Liver (tissue), 9 donors: ENCODE data around the gene RPS6KA2. TPM values are rescaled to one million over a fixed set of nuclear protein-coding genes. Genes with fewer than 3 reads are reported as not detected.

Source experiments
- DNase-seq: peaks from one replicate; pipeline ENCODE4 v3.0.0-alpha.2; 2017; ENCODE audit warnings: low spot score
- H3K27ac ChIP-seq, 2 donors: one replicate each; pipeline ENCODE4 v1.7.0; 2013; ENCODE audit warnings: inconsistent platforms in 2 of 2, low read length in 2 of 2, control low read depth in 1 of 2, low read depth in 1 of 2, mild to moderate bottlenecking in 1 of 2
- H3K27me3 ChIP-seq, 4 donors: one replicate each; pipeline versions ENCODE4 v1.6.1 to v1.7.0; 2013; ENCODE audit warnings: low read length in 3 of 4, inconsistent platforms in 1 of 4, mild to moderate bottlenecking in 1 of 4, moderate library complexity in 1 of 4; ENCODE audit not compliant: control insufficient read depth in 4 of 4, insufficient read depth in 4 of 4
- H3K36me3 ChIP-seq, 4 donors: one replicate each; pipeline versions ENCODE4 v1.6.1 to v1.7.0; 2013; ENCODE audit warnings: low read length in 3 of 4, mild to moderate bottlenecking in 3 of 4, low read depth in 1 of 4, moderate library complexity in 1 of 4; ENCODE audit not compliant: control insufficient read depth in 4 of 4, insufficient read depth in 3 of 4
- H3K4me1 ChIP-seq, 4 donors: one replicate each; pipeline versions ENCODE4 v1.6.1 to v1.7.0; 2013; ENCODE audit warnings: low read length in 3 of 4, mild to moderate bottlenecking in 3 of 4, moderate library complexity in 1 of 4; ENCODE audit not compliant: control insufficient read depth in 4 of 4, insufficient read depth in 4 of 4
- H3K4me3 ChIP-seq, 3 donors: one replicate each; pipeline versions ENCODE4 v1.6.1 to v1.7.0; 2013; ENCODE audit warnings: low read length in 3 of 3, control low read depth in 1 of 3, low read depth in 1 of 3, mild to moderate bottlenecking in 1 of 3
- H3K9ac ChIP-seq, 2 donors: one replicate each; pipeline ENCODE4 v1.7.0; 2013; ENCODE audit warnings: low read length in 2 of 2, mild to moderate bottlenecking in 2 of 2, moderate library complexity in 2 of 2, control low read depth in 1 of 2, low read depth in 1 of 2
- H3K9me3 ChIP-seq, 4 donors: one replicate each; pipeline versions ENCODE4 v1.6.1 to v1.7.0; 2013; ENCODE audit warnings: low read length in 3 of 4; ENCODE audit not compliant: control insufficient read depth in 4 of 4
- ATF3 ChIP-seq: IDR thresholded peaks from 2 replicates; pipeline ENCODE4 v1.6.1; 2016; ENCODE audit warnings: antibody characterized with exemption
- EGR1 ChIP-seq, 2 donors: IDR thresholded peaks; 2 replicates each; pipeline ENCODE4 v1.6.1; 2016 to 2018; ENCODE audit warnings: antibody characterized with exemption in 2 of 2, low read depth in 2 of 2
- FOXA1 ChIP-seq: IDR thresholded peaks from 2 replicates; pipeline ENCODE4 v1.6.1; 2016; ENCODE audit warnings: antibody characterized with exemption
- FOXA2 ChIP-seq: IDR thresholded peaks from 2 replicates; pipeline ENCODE4 v1.6.1; 2016; ENCODE audit warnings: antibody characterized with exemption
- GABPA ChIP-seq, 2 donors: IDR thresholded peaks in 1 of 2; conservative IDR thresholded peaks in 1 of 2; 2 replicates each; pipeline ENCODE4 v1.6.1; 2016; ENCODE audit warnings: antibody characterized with exemption in 2 of 2, mild to moderate bottlenecking in 1 of 2, moderate library complexity in 1 of 2
- HNF4A ChIP-seq, 2 donors: conservative IDR thresholded peaks; 2 replicates each; pipeline ENCODE4 v1.6.1; 2016; ENCODE audit warnings: antibody characterized with exemption in 2 of 2, mild to moderate bottlenecking in 2 of 2
- HNF4G ChIP-seq: IDR thresholded peaks from 2 replicates; pipeline ENCODE4 v1.6.1; 2016; ENCODE audit warnings: antibody characterized with exemption
- JUND ChIP-seq, 2 donors: IDR thresholded peaks; 2 replicates each; pipeline ENCODE4 v1.6.1; 2016; ENCODE audit warnings: antibody characterized with exemption in 2 of 2
- NR2F2 ChIP-seq: IDR thresholded peaks from 2 replicates; pipeline ENCODE4 v1.6.1; 2016; ENCODE audit warnings: antibody characterized with exemption
- RAD21 ChIP-seq, 2 donors: IDR thresholded peaks; 2 replicates each; pipeline ENCODE4 v1.6.1; 2016; ENCODE audit warnings: antibody characterized with exemption in 2 of 2, mild to moderate bottlenecking in 2 of 2
- RXRA ChIP-seq, 2 donors: IDR thresholded peaks; 2 replicates each; pipeline ENCODE4 v1.6.1; 2017 to 2018; ENCODE audit warnings: antibody characterized with exemption in 2 of 2, mild to moderate bottlenecking in 1 of 2
- SP1 ChIP-seq: IDR thresholded peaks from 2 replicates; pipeline ENCODE4 v1.6.1; 2018; ENCODE audit warnings: antibody characterized with exemption, mild to moderate bottlenecking
- TAF1 ChIP-seq: conservative IDR thresholded peaks from 2 replicates; pipeline ENCODE4 v1.6.1; 2016; ENCODE audit warnings: antibody characterized with exemption, mild to moderate bottlenecking
- YY1 ChIP-seq: IDR thresholded peaks from 2 replicates; pipeline ENCODE4 v1.6.1; 2016; ENCODE audit warnings: antibody characterized with exemption, mild to moderate bottlenecking
- ZBTB33 ChIP-seq: IDR thresholded peaks from 2 replicates; pipeline ENCODE4 v1.6.1; 2016; ENCODE audit warnings: antibody characterized with exemption
- WGBS: extraction: QIAGEN DNeasy Blood & Tissue Kit; methylation state at CpG from one replicate; pipeline ENCODE4 v1.1.7; 2013; 5-methylcytosine and 5-hydroxymethylcytosine counted together
- polyA plus RNA-seq, 2 donors: library from polyadenylated mRNA; stranded (reverse) in 1 of 2; unstranded in 1 of 2; fragments of 200-250 nt in 1 of 2; fragments of >200 nt in 1 of 2; fragmentation: Nextera tagmentation in 1 of 2; extraction: Ambion mirVana in 1 of 2; gene quantifications; one replicate each; pipeline versions ENCODE4 v1.2.1 to v1.2.3, GENCODE V29; 2013 to 2015
- total RNA-seq, 2 donors: library from RNA; depleted of rRNA; stranded (reverse); fragments of >200 nt; gene quantifications; one replicate each; pipeline ENCODE4 v1.2.3, GENCODE V29; 2014
- TF ChIP-seq, protein P1 (sequence below): fragments of 150-350 bp; IDR thresholded peaks from 2 replicates; pipeline ENCODE4 v1.5.1; 2017; ENCODE audit warnings: improper control_type of control experiment, low read depth, low read length; ENCODE audit not compliant: missing input control
- TF ChIP-seq, protein P2 (sequence below): IDR thresholded peaks from 2 replicates; pipeline ENCODE4 v1.6.1; 2016; ENCODE audit warnings: antibody characterized with exemption, mild to moderate bottlenecking
- TF ChIP-seq, protein P3 (sequence below): IDR thresholded peaks from 2 replicates; pipeline ENCODE4 v1.6.1; 2016; ENCODE audit warnings: antibody characterized with exemption
- donor health status: healthy.
- donor health status: healthy.
- donor health status: healthy.
- donor health status: healthy.
- donor health status: healthy.

The RPS6KA2 gene
- total and polyA plus RNA-seq, 4 donors, result 2.5 to 9.0 (median 5.0) TPM

DNA sequence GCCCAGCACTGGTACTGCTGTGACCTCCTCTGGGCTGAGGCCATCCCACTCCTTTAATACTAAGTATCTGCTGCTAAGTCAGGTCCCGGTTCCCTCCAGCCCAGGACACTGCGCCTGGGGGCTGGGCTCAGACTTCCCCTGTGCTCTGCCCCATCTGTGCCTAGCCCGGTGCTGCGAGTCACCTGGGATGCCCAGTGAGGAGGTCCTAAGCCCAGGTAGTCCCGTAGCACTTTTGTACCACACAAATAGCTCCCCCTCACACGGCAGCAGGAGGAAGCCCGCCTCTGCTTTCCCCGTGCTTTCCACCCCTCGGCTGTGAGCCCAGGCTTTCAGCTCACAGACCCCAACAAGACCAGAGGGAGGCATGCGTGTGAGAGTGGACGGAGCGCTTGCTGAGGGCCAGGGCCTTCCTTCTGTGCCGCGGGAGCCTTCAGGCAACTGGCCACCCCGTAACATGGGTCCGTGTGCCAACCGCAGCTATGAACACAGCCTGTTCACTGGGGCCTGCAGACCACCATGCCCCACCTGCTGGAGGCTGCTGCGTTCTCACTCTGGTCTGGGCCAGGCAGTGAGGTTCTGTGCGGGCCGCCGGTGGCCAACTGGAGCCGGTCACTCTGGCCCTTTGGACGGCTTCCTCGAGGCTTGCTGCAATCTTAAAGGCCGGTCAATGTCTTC is 164.5 kb downstream of the RPS6KA2 start:
- no peak for TF ChIP-seq EGR1 (IDR thresholded peaks at IDR 0.05; ENCODE audit: low read depth in 2 of 2)
- no peak for TF ChIP-seq NR2F2
- no peak for TF ChIP-seq TAF1
- no peak for TF ChIP-seq YY1
- no peak for TF ChIP-seq RAD21 (IDR thresholded peaks at IDR 0.05)
- no peak for TF ChIP-seq HNF4A (conservative IDR thresholded peaks at IDR 0.05)
- TF ChIP-seq, protein P1, sequence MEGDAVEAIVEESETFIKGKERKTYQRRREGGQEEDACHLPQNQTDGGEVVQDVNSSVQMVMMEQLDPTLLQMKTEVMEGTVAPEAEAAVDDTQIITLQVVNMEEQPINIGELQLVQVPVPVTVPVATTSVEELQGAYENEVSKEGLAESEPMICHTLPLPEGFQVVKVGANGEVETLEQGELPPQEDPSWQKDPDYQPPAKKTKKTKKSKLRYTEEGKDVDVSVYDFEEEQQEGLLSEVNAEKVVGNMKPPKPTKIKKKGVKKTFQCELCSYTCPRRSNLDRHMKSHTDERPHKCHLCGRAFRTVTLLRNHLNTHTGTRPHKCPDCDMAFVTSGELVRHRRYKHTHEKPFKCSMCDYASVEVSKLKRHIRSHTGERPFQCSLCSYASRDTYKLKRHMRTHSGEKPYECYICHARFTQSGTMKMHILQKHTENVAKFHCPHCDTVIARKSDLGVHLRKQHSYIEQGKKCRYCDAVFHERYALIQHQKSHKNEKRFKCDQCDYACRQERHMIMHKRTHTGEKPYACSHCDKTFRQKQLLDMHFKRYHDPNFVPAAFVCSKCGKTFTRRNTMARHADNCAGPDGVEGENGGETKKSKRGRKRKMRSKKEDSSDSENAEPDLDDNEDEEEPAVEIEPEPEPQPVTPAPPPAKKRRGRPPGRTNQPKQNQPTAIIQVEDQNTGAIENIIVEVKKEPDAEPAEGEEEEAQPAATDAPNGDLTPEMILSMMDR, result no peak
- TF ChIP-seq SP1, result no peak
- no peak for TF ChIP-seq ATF3
- TF ChIP-seq JUND (IDR thresholded peaks at IDR 0.05), result no peak
- TF ChIP-seq GABPA (IDR thresholded peaks at IDR 0.05 in 1 of 2, conservative IDR thresholded peaks at IDR 0.05 in 1 of 2), result no peak
- TF ChIP-seq RXRA (IDR thresholded peaks at IDR 0.05), result no peak
- TF ChIP-seq FOXA1, result no peak
- TF ChIP-seq HNF4G, result no peak
- no peak for TF ChIP-seq ZBTB33
- no peak for TF ChIP-seq FOXA2
- TF ChIP-seq, protein P2, sequence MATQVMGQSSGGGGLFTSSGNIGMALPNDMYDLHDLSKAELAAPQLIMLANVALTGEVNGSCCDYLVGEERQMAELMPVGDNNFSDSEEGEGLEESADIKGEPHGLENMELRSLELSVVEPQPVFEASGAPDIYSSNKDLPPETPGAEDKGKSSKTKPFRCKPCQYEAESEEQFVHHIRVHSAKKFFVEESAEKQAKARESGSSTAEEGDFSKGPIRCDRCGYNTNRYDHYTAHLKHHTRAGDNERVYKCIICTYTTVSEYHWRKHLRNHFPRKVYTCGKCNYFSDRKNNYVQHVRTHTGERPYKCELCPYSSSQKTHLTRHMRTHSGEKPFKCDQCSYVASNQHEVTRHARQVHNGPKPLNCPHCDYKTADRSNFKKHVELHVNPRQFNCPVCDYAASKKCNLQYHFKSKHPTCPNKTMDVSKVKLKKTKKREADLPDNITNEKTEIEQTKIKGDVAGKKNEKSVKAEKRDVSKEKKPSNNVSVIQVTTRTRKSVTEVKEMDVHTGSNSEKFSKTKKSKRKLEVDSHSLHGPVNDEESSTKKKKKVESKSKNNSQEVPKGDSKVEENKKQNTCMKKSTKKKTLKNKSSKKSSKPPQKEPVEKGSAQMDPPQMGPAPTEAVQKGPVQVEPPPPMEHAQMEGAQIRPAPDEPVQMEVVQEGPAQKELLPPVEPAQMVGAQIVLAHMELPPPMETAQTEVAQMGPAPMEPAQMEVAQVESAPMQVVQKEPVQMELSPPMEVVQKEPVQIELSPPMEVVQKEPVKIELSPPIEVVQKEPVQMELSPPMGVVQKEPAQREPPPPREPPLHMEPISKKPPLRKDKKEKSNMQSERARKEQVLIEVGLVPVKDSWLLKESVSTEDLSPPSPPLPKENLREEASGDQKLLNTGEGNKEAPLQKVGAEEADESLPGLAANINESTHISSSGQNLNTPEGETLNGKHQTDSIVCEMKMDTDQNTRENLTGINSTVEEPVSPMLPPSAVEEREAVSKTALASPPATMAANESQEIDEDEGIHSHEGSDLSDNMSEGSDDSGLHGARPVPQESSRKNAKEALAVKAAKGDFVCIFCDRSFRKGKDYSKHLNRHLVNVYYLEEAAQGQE, result no peak
- TF ChIP-seq, protein P3, sequence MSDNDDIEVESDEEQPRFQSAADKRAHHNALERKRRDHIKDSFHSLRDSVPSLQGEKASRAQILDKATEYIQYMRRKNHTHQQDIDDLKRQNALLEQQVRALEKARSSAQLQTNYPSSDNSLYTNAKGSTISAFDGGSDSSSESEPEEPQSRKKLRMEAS, result no peak
- Histone ChIP-seq H3K9me3 (no peaks in the 10 kb centered on the region), H3K4me1 (no peaks in the 10 kb centered on the region), H3K4me3 (no peak overlapping the region), H3K27me3 (no peaks in the 10 kb centered on the region), H3K9ac (no peak overlapping the region), H3K36me3 (peaks cover 0 to 7% (median 2%) of the 10 kb centered on the region in 4 donors), H3K27ac (no peak overlapping the region)
- 96% methylated on average over 25 of the region's 25 CpGs for WGBS
- DNase-seq, result no peak
